Gastroesophageal sphincter (tissue), 4 donors: Measurements from ENCODE around the gene LRIG3. TPM values are rescaled to one million over a fixed set of nuclear protein-coding genes. Genes with fewer than 3 reads are reported as not detected.
A peak's percentile ranks its signal among the peaks of the same experiment; 100 is the strongest.

ENCODE experiments used
- ATAC-seq: fragments of 150-250 bp; one replicate; pipeline ENCODE4 v1.9.1; 2016; ENCODE audit warnings: mild to moderate bottlenecking, moderate library complexity
- H3K27ac ChIP-seq, 4 donors: fragments of 200-600 bp; sonication (generic) in 3 of 4; 1 replicate in 3 of 4; 2 replicates in 1 of 4; pipeline ENCODE4 v1.5.1; 2016 to 2019
- H3K27me3 ChIP-seq: fragments of 200-600 bp; sonication (generic); one replicate; pipeline ENCODE4 v1.5.1; 2019
- H3K36me3 ChIP-seq, 2 donors: fragments of 200-600 bp; sonication (generic); one replicate each; pipeline ENCODE4 v1.5.1; 2019; ENCODE audit warnings: control low read depth in 1 of 2
- H3K4me1 ChIP-seq, 3 donors: fragments of 200-600 bp; sonication (generic); 1 replicate in 2 of 3; 2 replicates in 1 of 3; pipeline ENCODE4 v1.5.1; 2016 to 2019; ENCODE audit warnings: control low read depth in 2 of 3
- H3K4me3 ChIP-seq, 2 donors: fragments of 200-600 bp; sonication (generic); one replicate each; pipeline ENCODE4 v1.5.1; 2019; ENCODE audit warnings: mild to moderate bottlenecking in 1 of 2, moderate library complexity in 1 of 2
- H3K9me3 ChIP-seq, 3 donors: fragments of 200-600 bp; sonication (generic); one replicate each; pipeline ENCODE4 v1.5.1; 2017 to 2019; ENCODE audit warnings: control low read depth in 2 of 3
- CTCF ChIP-seq, 4 experiments: fragments of 200-600 bp in 2 of 4; fragments of 450-650 bp in 2 of 4; sonication (generic) in 1 of 4; IDR thresholded peaks; one replicate each; pipeline ENCODE4 v1.5.1; 2017 to 2019; ENCODE audit warnings: antibody characterized with exemption in 4 of 4, mild to moderate bottlenecking in 2 of 4, moderate library complexity in 2 of 4
- EP300 ChIP-seq: sonication (generic); formaldehyde crosslinking; IDR thresholded peaks from one replicate; pipeline ENCODE4 v1.6.1; 2017; ENCODE audit warnings: antibody characterized with exemption, mild to moderate bottlenecking
- POLR2A ChIP-seq, 2 donors: fragments of 450-650 bp; IDR thresholded peaks; one replicate each; pipeline ENCODE4 v1.6.1; 2017; ENCODE audit warnings: antibody characterized with exemption in 2 of 2, mild to moderate bottlenecking in 2 of 2, moderate library complexity in 1 of 2
- POLR2AphosphoS5 ChIP-seq: sonication (generic); formaldehyde crosslinking; IDR thresholded peaks from one replicate; pipeline ENCODE4 v1.6.1; 2017; ENCODE audit warnings: antibody characterized with exemption
- WGBS, 2 donors: methylation state at CpG; one replicate each; pipeline ENCODE4 v1.1.5; 2018; ENCODE audit warnings: low coverage in 1 of 2; 5-methylcytosine and 5-hydroxymethylcytosine counted together
- total RNA-seq, 4 donors: library from RNA; depleted of rRNA; stranded (reverse); fragments of >200 nt; gene quantifications; one replicate each; pipeline ENCODE4 v1.1.0, GENCODE V29; 2016

The LRIG3 gene
- total RNA-seq: 100 to 1,000 TPM in 2 of 4 donors, 10 to 100 TPM in 2; 52.7 to 170 (median 93.3) TPM

GRCh38 chr12:58920102-58920960, at the start of gene LRIG3:
TSS of gene LRIG3 (minus strand) at chr12:58920504. CDS start at chr12:58920235, 269 bp downstream.
- peak; percentile 61 to 65 for TF ChIP-seq POLR2A (IDR thresholded peaks at IDR 0.05)
- TF ChIP-seq POLR2AphosphoS5: peak; percentile 74
- TF ChIP-seq CTCF (IDR thresholded peaks at IDR 0.05): peak in 3 of 4 experiments; percentile 17 to 27 (median 25)
- TF ChIP-seq EP300: no peak
- H3K27ac ChIP-seq: peak within 1 kb of the TSS; percentile 93 to 99 (median 97)
- H3K4me1 ChIP-seq: peaks cover 0 to 28% (median 4%) of the 10 kb centered on the region in 3 donors
- H3K9me3 ChIP-seq: no peaks in the 10 kb centered on the region
- peak within 1 kb of the TSS; percentile 81 to 83 for H3K4me3 ChIP-seq
- no peaks in the 10 kb centered on the region for H3K27me3 ChIP-seq
- peak; percentile 96 for ATAC-seq
- 0% methylated on average over 3 to 8 of the region's 80 CpGs for WGBS, 2 donors
- no peaks in the 10 kb centered on the region for H3K36me3 ChIP-seq

GRCh38 chr12:58969237-58969636, 48.9 kb upstream of the LRIG3 start:
- TF ChIP-seq POLR2AphosphoS5 (no peak), EP300 (no peak), CTCF (IDR thresholded peaks at IDR 0.05) (no peak), POLR2A (IDR thresholded peaks at IDR 0.05) (no peak)
- H3K27ac ChIP-seq: no peak overlapping the region
- no peaks in the 10 kb centered on the region for H3K4me1 ChIP-seq
- H3K27me3 ChIP-seq: no peaks in the 10 kb centered on the region
- H3K4me3 ChIP-seq: no peak overlapping the region
- no peaks in the 10 kb centered on the region for H3K9me3 ChIP-seq
- no peak for ATAC-seq
- WGBS, 2 donors: 91% methylated on average over 2 of the region's 2 CpGs; no CpG with 5 or more reads in 1 of the 2 donors
- no peaks in the 10 kb centered on the region for H3K36me3 ChIP-seq

GRCh38 chr12:58967561-58967960, 47.3 kb upstream of the LRIG3 start:
- Histone ChIP-seq H3K36me3 (no peaks in the 10 kb centered on the region), H3K4me3 (no peak overlapping the region), H3K4me1 (no peaks in the 10 kb centered on the region), H3K27ac (no peak overlapping the region), H3K9me3 (no peaks in the 10 kb centered on the region), H3K27me3 (no peaks in the 10 kb centered on the region)
- no peak for ATAC-seq
- 68 to 77% methylated on average over 4 of the region's 4 CpGs for WGBS, 2 donors
- TF ChIP-seq POLR2A (IDR thresholded peaks at IDR 0.05) (no peak), POLR2AphosphoS5 (no peak), CTCF (IDR thresholded peaks at IDR 0.05) (no peak), EP300 (no peak)

- H3K9me3 ChIP-seq: no peaks in the 10 kb centered on the region
These were observed 46.6 kb upstream of the LRIG3 start for GRCh38 chr12:58966939-58967338.

More at GRCh38 chr12:58966939-58967338, 46.6 kb upstream of the LRIG3 start:
- Histone ChIP-seq H3K4me1 (no peaks in the 10 kb centered on the region), H3K27ac (no peak overlapping the region), H3K4me3 (no peak overlapping the region), H3K27me3 (no peaks in the 10 kb centered on the region), H3K36me3 (no peaks in the 10 kb centered on the region)
- 100% methylated on average over 2 of the region's 2 CpGs for WGBS, 2 donors
- no peak for ATAC-seq
- no peak for TF ChIP-seq POLR2A (IDR thresholded peaks at IDR 0.05)
- TF ChIP-seq POLR2AphosphoS5: no peak
- TF ChIP-seq EP300: no peak
- no peak for TF ChIP-seq CTCF (IDR thresholded peaks at IDR 0.05)
